ENCODE measurements around the gene AKAP8L.
"Not testable (repeated sequence)": the region's sequence is repeated elsewhere in the genome, so short reads cannot be mapped to it uniquely, and the experiment has no call there.

AKAP8L gene

GRCh38 chr19:15352535-15352934 is 66.3 kb downstream of the AKAP8L start:
- not testable (repeated sequence) for DNase-seq

- DNase-seq, result not testable (repeated sequence)
These were observed 77.5 kb downstream of the AKAP8L start for GRCh38 chr19:15341328-15341727.

- DNase-seq, result no peak
These were observed 78.7 kb downstream of the AKAP8L start for GRCh38 chr19:15340086-15340485.

GRCh38 chr19:15337202-15337601 is 81.6 kb downstream of the AKAP8L start:
- DNase-seq, result no peak

GRCh38 chr19:15335992-15336391 is 82.8 kb downstream of the AKAP8L start:
- DNase-seq, result not testable (repeated sequence)

GRCh38 chr19:15332311-15332996 is 86.3 kb downstream of the AKAP8L start, which contains the start of gene BRD4:
Gene BRD4 (minus strand): TSS chr19:15332539. CDS start chr19:15273099, 59,440 bp downstream.
- DNase-seq, result peak; percentile 47 to 84

GRCh38 chr19:15331419-15332310 is 87.1 kb downstream of the AKAP8L start:
- DNase-seq, result peak; percentile 53 to 58

- peak; percentile 21 for DNase-seq
These were observed 87.9 kb downstream of the AKAP8L start for GRCh38 chr19:15330801-15331418.

Data from inflammatory macrophage (primary cell).